NOMO-1 treated with DMSO at 0.1 percent for 48 hours (cell line): Measurements from ENCODE around the gene HNRNPA3.

Source experiments
- DNase-seq: peaks from one replicate; lab custom pipeline; 2025; ENCODE audit not compliant: unreplicated experiment; lab: John Stamatoyannopoulos, UW

The HNRNPA3 gene

DNA sequence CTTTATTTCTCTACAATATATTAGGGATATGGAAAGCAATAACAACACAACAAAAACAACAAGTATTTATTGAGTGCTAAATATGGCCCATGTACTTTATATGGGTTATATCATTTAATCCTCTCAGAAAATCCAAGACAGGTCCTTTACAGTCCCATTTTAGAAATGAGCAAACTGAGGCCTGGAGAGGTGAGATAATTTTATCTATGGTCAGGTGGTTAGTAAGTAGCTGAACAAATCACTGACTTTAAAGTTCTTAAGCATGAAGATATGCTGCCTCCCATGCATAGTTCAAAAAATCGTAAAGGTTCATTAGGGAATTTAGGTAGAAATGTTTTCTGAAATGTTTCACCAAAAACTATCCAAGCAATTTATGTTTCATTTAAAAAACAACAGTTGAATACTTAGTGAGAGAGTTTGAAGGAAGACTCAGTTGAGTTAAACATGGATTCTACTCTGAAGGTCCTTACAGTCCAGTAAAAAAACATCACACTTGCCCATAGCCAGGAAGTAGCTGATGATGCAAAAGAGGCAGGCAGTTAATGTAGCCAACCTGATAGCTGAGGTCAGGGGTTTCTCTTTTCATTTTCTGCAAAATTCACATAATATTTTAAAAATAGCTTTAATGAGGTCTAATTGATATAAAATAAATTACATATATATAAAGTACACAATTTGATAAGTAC is 59.5 kb downstream of the HNRNPA3 start:
- no peak for DNase-seq

DNA sequence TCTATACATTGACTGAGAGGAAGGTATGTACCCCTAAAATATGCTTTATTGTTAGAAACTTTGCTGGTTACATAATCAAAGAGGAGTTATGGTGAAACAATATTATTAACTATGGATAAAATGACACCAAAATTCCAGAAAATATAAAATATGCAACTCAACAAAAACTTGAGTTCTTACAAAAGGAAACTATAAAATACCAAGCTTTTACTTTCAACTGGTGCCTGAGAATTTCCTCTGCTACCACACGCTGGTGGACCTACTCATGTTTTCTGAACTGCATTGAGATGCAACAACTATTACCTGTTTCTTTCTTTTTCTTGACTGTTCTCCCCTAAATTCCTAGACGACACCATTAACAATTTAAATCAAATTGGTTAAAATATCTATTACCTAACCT is 60.2 kb downstream of the HNRNPA3 start:
- no peak for DNase-seq

DNA sequence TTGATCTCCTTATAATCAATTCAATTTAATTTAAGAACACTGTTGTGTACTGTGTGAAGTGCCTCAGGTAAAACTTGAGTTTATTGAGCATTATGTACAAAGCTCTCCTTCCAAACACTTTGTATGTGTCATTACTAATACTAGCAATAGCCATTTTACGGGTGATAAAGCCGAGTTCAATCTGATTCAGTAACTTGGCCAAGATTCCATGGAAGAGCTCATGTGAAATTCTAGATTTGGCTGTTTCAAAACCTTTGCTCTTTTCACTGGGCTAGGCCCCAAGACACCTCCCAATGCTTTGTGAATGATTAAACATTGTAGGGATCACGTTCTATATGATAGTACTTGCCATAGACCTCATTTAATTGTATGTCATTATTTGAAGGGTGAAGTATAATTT is 60.8 kb downstream of the HNRNPA3 start:
- DNase-seq: no peak
